ENCODE results near the gene MUC16. TPM values are rescaled to one million over a fixed set of nuclear protein-coding genes. Genes with fewer than 3 reads are reported as not detected.

MUC16 gene
- total and polyA plus RNA-seq, 2 donors (not counting 1 experiment from before 2014, with no cell fraction given): 0.91 to 1.1 TPM

DNA sequence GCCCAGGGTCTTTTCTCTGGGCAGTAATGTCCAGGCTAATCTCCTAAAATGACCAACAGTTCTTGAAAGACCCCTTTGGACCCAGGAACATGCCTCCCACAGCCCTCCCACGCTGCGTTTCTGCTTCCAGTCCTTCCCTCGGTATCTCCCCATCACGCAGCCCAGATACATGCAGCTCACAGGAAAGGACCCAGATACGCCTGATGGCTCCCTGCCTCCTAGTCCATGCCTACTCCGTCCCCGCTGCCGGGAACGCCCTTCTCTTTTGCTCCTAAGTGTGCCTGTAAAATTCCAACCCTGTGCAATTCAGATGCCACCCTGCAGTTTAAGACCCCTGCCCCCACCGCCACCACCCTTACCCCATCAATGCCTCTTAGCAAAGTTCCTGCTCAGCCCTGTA lies 778 bp downstream of the MUC16 start:
- Histone ChIP-seq H3K27me3 (replicated peaks in 1 of 4; ENCODE audit: control extremely low read depth in 1 of 4, control insufficient read depth in 3 of 4, insufficient read depth in 4 of 4, low read length in 3 of 4) (no peaks in the 10 kb centered on the region), H2AFZ (ENCODE audit: insufficient read depth, low read depth, low read length, poor library complexity, severe bottlenecking) (no peak overlapping the region), H3K27ac (ENCODE audit: low read length in 2 of 2) (no peak overlapping the region), H3K36me3 (replicated peaks in 1 of 2; ENCODE audit: control extremely low read depth in 1 of 2, control insufficient read depth in 1 of 2, extremely low read depth in 1 of 2, insufficient read depth in 2 of 2, low read length in 1 of 2) (no peaks in the 10 kb centered on the region), H4K20me1 (ENCODE audit: control insufficient read depth, insufficient read depth, low read length, poor library complexity, severe bottlenecking) (no peaks in the 10 kb centered on the region), H3K4me1 (ENCODE audit: control insufficient read depth in 2 of 2, insufficient read depth in 2 of 2, low read length in 2 of 2) (no peaks in the 10 kb centered on the region), H3K9me3 (ENCODE audit: control extremely low read depth in 1 of 3, control insufficient read depth in 2 of 3, insufficient read depth in 1 of 3, low read length in 2 of 3) (peaks cover 0 to 20% (median 0%) of the 10 kb centered on the region in 3 donors), H3K79me2 (ENCODE audit: control insufficient read depth, insufficient read depth, low read length) (no peaks in the 10 kb centered on the region), H3K4me3 (ENCODE audit: control extremely low read depth in 1 of 5, extremely low read depth in 1 of 5, insufficient read depth in 1 of 5, low read depth in 2 of 5, low read length in 4 of 5) (peak overlapping the region in 1 of 5 experiments; percentile 40), H3K4me2 (replicated peaks; ENCODE audit: low read depth, low read length, poor library complexity, severe bottlenecking) (peak overlapping the region; percentile 22), H3K9ac (ENCODE audit: low read length) (no peak overlapping the region)
- 87% methylated on average over 10 of the region's 10 CpGs for WGBS (ENCODE audit: insufficient coverage)
- Mint-ChIP-seq H3K4me3 (peak overlapping the region; percentile 39), H3K27ac (no peak overlapping the region), H3K9me3 (ENCODE audit: insufficient read depth) (no peaks in the 10 kb centered on the region), H3K4me1 (no peaks in the 10 kb centered on the region), H3K27me3 (no peaks in the 10 kb centered on the region)
- TF ChIP-seq CTCF (IDR thresholded peaks at IDR 0.05) (no peak), EZH2 (IDR thresholded peaks at IDR 0.05; ENCODE audit: borderline replicate concordance, insufficient read depth, low read depth, low read length, poor library complexity, severe bottlenecking) (no peak)
- DNase-seq (no peak), ATAC-seq (ENCODE audit: low read depth) (no peak)
- ChIA-PET POLR2A (no interaction called here), CTCF (no interaction called here)
- intact Hi-C loops (cut with micrococcal nuclease): no loop called here

GRCh38 chr19:9008667-9009066 lies 1.5 kb downstream of the MUC16 start:
- intact Hi-C loops (cut with micrococcal nuclease): no loop called here
- Histone ChIP-seq H3K4me2 (replicated peaks; ENCODE audit: low read depth, low read length, poor library complexity, severe bottlenecking) (no peak overlapping the region), H3K9me3 (ENCODE audit: control extremely low read depth in 1 of 3, control insufficient read depth in 2 of 3, insufficient read depth in 1 of 3, low read length in 2 of 3) (peaks cover 0 to 23% (median 0%) of the 10 kb centered on the region in 3 donors), H3K27me3 (replicated peaks in 1 of 4; ENCODE audit: control extremely low read depth in 1 of 4, control insufficient read depth in 3 of 4, insufficient read depth in 4 of 4, low read length in 3 of 4) (no peaks in the 10 kb centered on the region), H3K4me1 (ENCODE audit: control insufficient read depth in 2 of 2, insufficient read depth in 2 of 2, low read length in 2 of 2) (no peaks in the 10 kb centered on the region), H3K36me3 (replicated peaks in 1 of 2; ENCODE audit: control extremely low read depth in 1 of 2, control insufficient read depth in 1 of 2, extremely low read depth in 1 of 2, insufficient read depth in 2 of 2, low read length in 1 of 2) (no peaks in the 10 kb centered on the region), H4K20me1 (ENCODE audit: control insufficient read depth, insufficient read depth, low read length, poor library complexity, severe bottlenecking) (no peaks in the 10 kb centered on the region), H3K27ac (ENCODE audit: low read length in 2 of 2) (no peak overlapping the region), H2AFZ (ENCODE audit: insufficient read depth, low read depth, low read length, poor library complexity, severe bottlenecking) (no peak overlapping the region), H3K9ac (ENCODE audit: low read length) (no peak overlapping the region), H3K79me2 (ENCODE audit: control insufficient read depth, insufficient read depth, low read length) (no peaks in the 10 kb centered on the region), H3K4me3 (ENCODE audit: control extremely low read depth in 1 of 5, extremely low read depth in 1 of 5, insufficient read depth in 1 of 5, low read depth in 2 of 5, low read length in 4 of 5) (no peak overlapping the region)
- POLR2A ChIA-PET: no interaction called here
- Mint-ChIP-seq H3K4me1 (no peaks in the 10 kb centered on the region), H3K4me3 (no peak overlapping the region), H3K27ac (no peak overlapping the region), H3K27me3 (no peaks in the 10 kb centered on the region), H3K9me3 (ENCODE audit: insufficient read depth) (no peaks in the 10 kb centered on the region)
- CTCF ChIA-PET: no interaction called here
- ATAC-seq (ENCODE audit: low read depth): no peak
- WGBS (ENCODE audit: insufficient coverage): 74% methylated on average over 4 of the region's 10 CpGs
- TF ChIP-seq CTCF (IDR thresholded peaks at IDR 0.05) (no peak), EZH2 (IDR thresholded peaks at IDR 0.05; ENCODE audit: borderline replicate concordance, insufficient read depth, low read depth, low read length, poor library complexity, severe bottlenecking) (no peak)
- no peak for DNase-seq

Data from B cell (primary cell).